Measurements from ENCODE around the gene LIN37. TPM values are rescaled to one million over a fixed set of nuclear protein-coding genes. Genes with fewer than 3 reads are reported as not detected.
A peak's percentile ranks its signal among the peaks of the same experiment; 100 is the strongest.

The LIN37 gene
- total RNA-seq, 1 experiment from 2014 or later = 6.4 TPM

GRCh38 chr19:35744430-35745327 is 3.7 kb upstream of the LIN37 start:
- peak overlapping the region; percentile 98 for H3K4me3 Mint-ChIP-seq
- peaks cover 6% of the 10 kb centered on the region; the same call in 1 of the 2 replicates for H3K36me3 Mint-ChIP-seq
- H3K27me3 Mint-ChIP-seq (ENCODE audit: low read depth) = no peaks in the 10 kb centered on the region
- ATAC-seq = peak; percentile 43
- H3K27ac Mint-ChIP-seq = peak overlapping the region; percentile 99
- H3K4me1 Mint-ChIP-seq = peaks cover 27% of the 10 kb centered on the region
- peak; percentile 96 for DNase-seq (ENCODE audit: low spot score)
- POLR2A ChIA-PET = interaction anchor here (0.6 to 1.5 kb wide), 6 partner anchors 12 to 234 kb away, joined by 3 to 5 read pairs (median 4); partner anchors contain the start of genes HSPB6 and KMT2B
- TF ChIP-seq MAX (CRISPR knock-in tag; IDR thresholded peaks at IDR 0.05) = peak; percentile 67; the same call in 1 of the 2 replicates
- peak; percentile 26; the same call in 1 of the 2 replicates for TF ChIP-seq TEAD1 (CRISPR knock-in tag; IDR thresholded peaks at IDR 0.05)
- TF ChIP-seq SP1 (CRISPR knock-in tag; conservative IDR thresholded peaks at IDR 0.05) = peak; percentile 43
- peak; percentile 63; the same call in 1 of the 2 replicates for TF ChIP-seq ARID4B (CRISPR knock-in tag; IDR thresholded peaks at IDR 0.05; ENCODE audit: borderline replicate concordance)
- TF ChIP-seq USF1 (CRISPR knock-in tag; IDR thresholded peaks at IDR 0.05) = no peak
- TF ChIP-seq ZNF232 (CRISPR knock-in tag; IDR thresholded peaks at IDR 0.05) = no peak
- TF ChIP-seq FOXP1 (CRISPR knock-in tag; IDR thresholded peaks at IDR 0.05; ENCODE audit: borderline replicate concordance) = 0 out of 2 replicates have a peak, but pooled peaks have one; percentile 17
- no peaks in the 10 kb centered on the region for H3K9me3 Mint-ChIP-seq
- CTCF ChIA-PET = interaction anchor here (0.6 to 2.0 kb wide), 19 partner anchors 12 to 309 kb away, joined by 3 to 41 read pairs (median 4); partner anchors contain the start of genes COX6B1, HSPB6, KIRREL2 and PROSER3

- H3K27ac Mint-ChIP-seq = peak within 1 kb of the TSS; percentile 99
- H3K4me3 Mint-ChIP-seq = peak within 1 kb of the TSS; percentile 98
- TF ChIP-seq NFYB (CRISPR knock-in tag; conservative IDR thresholded peaks at IDR 0.05; ENCODE audit: low read depth) (no peak), ATF6 (CRISPR knock-in tag; IDR thresholded peaks at IDR 0.05) (no peak), CREM (CRISPR knock-in tag; IDR thresholded peaks at IDR 0.05) (peak; percentile 88; the same call in 1 of the 2 replicates), USF2 (CRISPR knock-in tag; IDR thresholded peaks at IDR 0.05) (no peak), GABPB1 (CRISPR knock-in tag; IDR thresholded peaks at IDR 0.05) (peak; percentile 68), PRDM15 (CRISPR knock-in tag; IDR thresholded peaks at IDR 0.05) (no peak), CDX4 (CRISPR knock-in tag; IDR thresholded peaks at IDR 0.05; ENCODE audit: borderline replicate concordance) (no peak)
- CTCF ChIA-PET = interaction anchor here (0.6 to 2.0 kb wide), 17 partner anchors 11 to 309 kb away, joined by 3 to 41 read pairs (median 4); partner anchors contain the start of genes COX6B1, HSPB6, KIRREL2 and PROSER3
- peak; percentile 96 for DNase-seq (ENCODE audit: low spot score)
- H3K27me3 Mint-ChIP-seq (ENCODE audit: low read depth) = no peaks in the 10 kb centered on the region
- H3K36me3 Mint-ChIP-seq = peaks cover 6% of the 10 kb centered on the region; the same call in 1 of the 2 replicates
- peaks cover 27% of the 10 kb centered on the region for H3K4me1 Mint-ChIP-seq
- ATAC-seq = peak; percentile 29
- H3K9me3 Mint-ChIP-seq = no peaks in the 10 kb centered on the region
- POLR2A ChIA-PET = interaction anchor here (0.6 to 1.5 kb wide), 6 partner anchors 11 to 218 kb away, joined by 3 to 6 read pairs (median 4); partner anchors contain the start of genes HSPB6 and KMT2B
Measured at GRCh38 chr19:35745328-35746086, 2.9 kb upstream of the LIN37 start, which contains the start of the genes PSENEN and U2AF1L4. PSENEN (plus strand) TSS chr19:35745651; CDS start chr19:35745931, 280 bp downstream. U2AF1L4 (minus strand) TSS chr19:35745418; CDS start chr19:35745391, 27 bp downstream.
